GM23248 (cell line): ENCODE measurements around the gene FOXK1. TPM values are rescaled to one million over a fixed set of nuclear protein-coding genes. Genes with fewer than 3 reads are reported as not detected.

Source experiments
- DNase-seq: peaks from one replicate; pipeline ENCODE4 v3.0.0-alpha.2; 2015
- H2AFZ ChIP-seq: fragments of 200-600 bp; sonication (generic); 2 replicates; pipeline ENCODE4 v1.6.1; 2016; ENCODE audit warnings: antibody characterized with exemption
- H3F3A ChIP-seq: fragments of 200-600 bp; sonication (generic); 2 replicates; pipeline ENCODE4 v1.6.1; 2016; ENCODE audit warnings: mild to moderate bottlenecking, antibody characterized with exemption, mixed run types; ENCODE audit not compliant: insufficient read depth
- H3K27ac ChIP-seq: fragments of 200-600 bp; sonication (generic); 2 replicates; pipeline ENCODE4 v1.5.1; 2016; ENCODE audit warnings: mild to moderate bottlenecking
- H3K27me3 ChIP-seq: fragments of 200-600 bp; sonication (generic); replicated peaks from 2 replicates; pipeline ENCODE4 v1.6.1; 2016; ENCODE audit warnings: mild to moderate bottlenecking; ENCODE audit not compliant: insufficient read depth
- H3K36me3 ChIP-seq: fragments of 200-600 bp; sonication (generic); 2 replicates; pipeline ENCODE4 v1.6.1; 2016; ENCODE audit warnings: low read depth, mild to moderate bottlenecking
- H3K4me1 ChIP-seq: fragments of 200-600 bp; sonication (generic); 2 replicates; pipeline ENCODE4 v1.6.1; 2016; ENCODE audit warnings: mild to moderate bottlenecking; ENCODE audit not compliant: insufficient read depth
- H3K4me2 ChIP-seq: fragments of 200-600 bp; sonication (generic); one replicate; pipeline ENCODE4 v1.6.1; 2016; ENCODE audit warnings: mild to moderate bottlenecking; ENCODE audit not compliant: unreplicated experiment
- H3K4me3 ChIP-seq: fragments of 200-600 bp; sonication (generic); 2 replicates; pipeline ENCODE4 v1.5.1; 2016; ENCODE audit warnings: mild to moderate bottlenecking
- H3K79me2 ChIP-seq: fragments of 200-600 bp; sonication (generic); 2 replicates; pipeline ENCODE4 v1.6.1; 2016; ENCODE audit warnings: mild to moderate bottlenecking; ENCODE audit not compliant: insufficient read depth
- H3K9ac ChIP-seq: fragments of 200-600 bp; sonication (generic); 2 replicates; pipeline ENCODE4 v1.6.1; 2016; ENCODE audit warnings: mild to moderate bottlenecking
- H3K9me2 ChIP-seq: fragments of 200-600 bp; sonication (generic); 2 replicates; pipeline ENCODE4 v1.6.1; 2016; ENCODE audit warnings: mixed run types, mild to moderate bottlenecking, moderate library complexity; ENCODE audit not compliant: insufficient read depth
- H3K9me3 ChIP-seq: fragments of 200-600 bp; sonication (generic); one replicate; pipeline ENCODE4 v1.6.1; 2017; ENCODE audit warnings: low read depth
- H4K20me1 ChIP-seq: fragments of 200-600 bp; sonication (generic); 2 replicates; pipeline ENCODE4 v1.6.0; 2016; ENCODE audit not compliant: insufficient read depth
- EZH2 ChIP-seq: fragments of 200-600 bp; sonication (generic); IDR thresholded peaks from 2 replicates; pipeline ENCODE4 v1.6.1; 2018; ENCODE audit warnings: antibody characterized with exemption, mild to moderate bottlenecking; ENCODE audit not compliant: insufficient read depth, poor library complexity, severe bottlenecking
- EZH2phosphoT487 ChIP-seq: fragments of 200-600 bp; sonication (generic); IDR thresholded peaks from 2 replicates; pipeline ENCODE4 v1.6.1; 2018; ENCODE audit warnings: antibody characterized with exemption, moderate library complexity, mild to moderate bottlenecking, low read depth; ENCODE audit not compliant: insufficient read depth
- WGBS, 2 experiments: methylation state at CpG; one replicate each; pipeline ENCODE4 v1.1.6; 2015 to 2017; ENCODE audit warnings: low lambda C conversion rate in 2 of 2, low coverage in 1 of 2; ENCODE audit errors: missing lambda C conversion rate in 2 of 2; 5-methylcytosine and 5-hydroxymethylcytosine counted together
- in situ Hi-C: fragments of 300-500 bp; cut with MboI; formaldehyde crosslinking; loops from 2 replicates; pipeline ENCODE4 v1.15.0; 2020
- polyA plus RNA-seq: library from polyadenylated mRNA; unstranded; fragments of >200 nt; fragmentation: Nextera tagmentation; extraction: Ambion mirVana; gene quantifications from 2 replicates; pipeline ENCODE4 v1.2.1, GENCODE V29; 2016
- total RNA-seq: library from RNA; depleted of rRNA; stranded (reverse); fragments of >200 nt; shearing (Covaris generic); gene quantifications from 2 replicates; pipeline ENCODE4 v1.2.3, GENCODE V29; 2014

FOXK1 gene
- total and polyA plus RNA-seq, 2 experiments from 2014 or later: 8.5 to 16.4 TPM

- Histone ChIP-seq H3F3A (peaks cover 41% of the 10 kb centered on the region), H2AFZ (no peak overlapping the region), H3K9ac (peak overlapping the region; percentile 94), H3K9me3 (no peaks in the 10 kb centered on the region), H4K20me1 (no peaks in the 10 kb centered on the region), H3K4me1 (peaks cover 18% of the 10 kb centered on the region), H3K27me3 (no peaks in the 10 kb centered on the region), H3K4me3 (peak overlapping the region; percentile 69), H3K4me2 (peak overlapping the region; percentile 83), H3K27ac (peak overlapping the region; percentile 99), H3K9me2 (no peaks in the 10 kb centered on the region), H3K79me2 (peaks cover 81% of the 10 kb centered on the region), H3K36me3 (peaks cover 8% of the 10 kb centered on the region; the same call in 1 of the 2 replicates)
- in situ Hi-C loops: no loop called here
- DNase-seq: peak; percentile 82
- WGBS, 2 experiments: 51 to 52% methylated on average over 12 of the region's 12 CpGs
- TF ChIP-seq EZH2: no peak
- TF ChIP-seq EZH2phosphoT487: no peak
These were observed 64.2 kb downstream of the FOXK1 start for GRCh38 chr7:4745971-4746919.

- Histone ChIP-seq H3K4me2 (no peak overlapping the region), H3K9me2 (no peaks in the 10 kb centered on the region), H3K36me3 (peaks cover 8% of the 10 kb centered on the region; the same call in 1 of the 2 replicates), H3K9ac (0 out of 2 replicates have a peak overlapping the region, but pooled peaks have one; percentile 94), H3K4me1 (peaks cover 18% of the 10 kb centered on the region), H2AFZ (no peak overlapping the region), H4K20me1 (no peaks in the 10 kb centered on the region), H3K79me2 (peaks cover 81% of the 10 kb centered on the region), H3K4me3 (no peak overlapping the region), H3K27me3 (no peaks in the 10 kb centered on the region), H3F3A (peaks cover 41% of the 10 kb centered on the region), H3K9me3 (no peaks in the 10 kb centered on the region), H3K27ac (peak overlapping the region; percentile 99)
- DNase-seq: no peak
- TF ChIP-seq EZH2 (no peak), EZH2phosphoT487 (no peak)
- in situ Hi-C loops: no loop called here
- WGBS, 2 experiments: 96 to 97% methylated on average over 22 of the region's 22 CpGs
These were observed 64.9 kb downstream of the FOXK1 start for GRCh38 chr7:4747013-4747412.

GRCh38 chr7:4747746-4748145 is 65.7 kb downstream of the FOXK1 start:
- H3K4me1 ChIP-seq: peaks cover 18% of the 10 kb centered on the region
- H3K36me3 ChIP-seq: peaks cover 8% of the 10 kb centered on the region; the same call in 1 of the 2 replicates
- peak overlapping the region; percentile 23; the same call in 1 of the 2 replicates for H3K27ac ChIP-seq
- 97 to 99% methylated on average over 11 of the region's 11 CpGs for whole genome bisulfite sequencing, 2 experiments
- H3K4me2 ChIP-seq: no peak overlapping the region
- no peak for DNase-seq
- no peak overlapping the region for H3K4me3 ChIP-seq
- H3K9ac ChIP-seq: no peak overlapping the region
- H3K9me3 ChIP-seq: no peaks in the 10 kb centered on the region
- no peaks in the 10 kb centered on the region for H3K9me2 ChIP-seq
- peaks cover 82% of the 10 kb centered on the region for H3K79me2 ChIP-seq
- no peak overlapping the region for H2AFZ ChIP-seq
- in situ Hi-C loops: no loop called here
- H4K20me1 ChIP-seq: no peaks in the 10 kb centered on the region
- no peaks in the 10 kb centered on the region for H3K27me3 ChIP-seq
- no peak for TF ChIP-seq EZH2
- TF ChIP-seq EZH2phosphoT487: no peak
- H3F3A ChIP-seq: peaks cover 41% of the 10 kb centered on the region

- Histone ChIP-seq H3K36me3 (peaks cover 8% of the 10 kb centered on the region; the same call in 1 of the 2 replicates), H3F3A (peaks cover 41% of the 10 kb centered on the region), H3K9me2 (no peaks in the 10 kb centered on the region), H3K79me2 (peaks cover 82% of the 10 kb centered on the region), H2AFZ (no peak overlapping the region), H3K27me3 (no peaks in the 10 kb centered on the region), H4K20me1 (no peaks in the 10 kb centered on the region), H3K27ac (no peak overlapping the region), H3K4me2 (no peak overlapping the region), H3K4me3 (no peak overlapping the region), H3K9ac (no peak overlapping the region), H3K4me1 (peaks cover 18% of the 10 kb centered on the region), H3K9me3 (no peaks in the 10 kb centered on the region)
- WGBS, 2 experiments: 85% methylated on average over 10 of the region's 10 CpGs
- TF ChIP-seq EZH2 (no peak), EZH2phosphoT487 (no peak)
- in situ Hi-C loops: no loop called here
- DNase-seq: no peak
These were observed 66.2 kb downstream of the FOXK1 start for GRCh38 chr7:4748231-4748681.
